Activated CD8-positive, alpha-beta T cell treated with anti-CD3 and anti-CD28 coated beads for 36 hours (primary cell): ENCODE data around the gene UBE2E1. TPM values are rescaled to one million over a fixed set of nuclear protein-coding genes. Genes with fewer than 3 reads are reported as not detected.

Source experiments
- ATAC-seq: fragments of 200-7000 bp; cut with Tn5 transposase; one replicate; pipeline ENCODE4 v1.10.0; 2021; ENCODE audit warnings: mild to moderate bottlenecking, moderate library complexity
- CTCF ChIA-PET: fragments of 350-600 bp; sonication (Branson Sonifier 250); formaldehyde crosslinking; loops from one replicate; lab custom pipeline; 2021; ENCODE audit warnings: antibody characterized with exemption; lab: Charles Lee
- POLR2A ChIA-PET: fragments of 350-600 bp; sonication (Branson Sonifier 250); formaldehyde crosslinking; loops from one replicate; lab custom pipeline; 2021; ENCODE audit warnings: antibody characterized with exemption; lab: Charles Lee
- DNase-seq: peaks from one replicate; pipeline ENCODE4 v3.0.0-alpha.2; 2020
- H3K27ac Mint-ChIP-seq: one replicate; pipeline ENCODE4 v1.8.0; 2021; ENCODE audit warnings: mild to moderate bottlenecking, mixed read lengths
- H3K27me3 Mint-ChIP-seq: one replicate; pipeline ENCODE4 v1.8.0; 2021; ENCODE audit warnings: mixed read lengths
- H3K36me3 Mint-ChIP-seq: one replicate; pipeline ENCODE4 v1.8.0; 2021; ENCODE audit warnings: low read depth, mixed read lengths
- H3K4me1 Mint-ChIP-seq: one replicate; pipeline ENCODE4 v1.8.0; 2021; ENCODE audit warnings: low read depth, mixed read lengths
- H3K4me3 Mint-ChIP-seq: one replicate; pipeline ENCODE4 v1.8.0; 2021; ENCODE audit warnings: mild to moderate bottlenecking, moderate library complexity, mixed read lengths
- H3K9me3 Mint-ChIP-seq: one replicate; pipeline ENCODE4 v1.8.0; 2021; ENCODE audit warnings: mixed read lengths
- CTCF ChIP-seq: fragments of 200-600 bp; IDR thresholded peaks from one replicate; pipeline ENCODE4 v1.8.0; 2022; ENCODE audit warnings: antibody characterized with exemption, mild to moderate bottlenecking
- intact Hi-C: fragments of 100-400 bp; cut with micrococcal nuclease; formaldehyde crosslinking; loops from one replicate; pipeline ENCODE4 v1.10.0; 2022
- total RNA-seq, 2 experiments: library from RNA; stranded (reverse); gene quantifications; one replicate each; pipeline ENCODE4 v1.2.3, GENCODE V29; 2021

UBE2E1 gene
- total RNA-seq, 2 experiments from 2014 or later, result 79.0 to 80.3 TPM

GRCh38 chr3:23832523-23832922 is 26.8 kb downstream of the UBE2E1 start:
- intact Hi-C loops, result no loop called here
- ChIA-PET POLR2A (no interaction called here), CTCF (interaction anchor here (1.5 kb wide), 1 partner anchor 21 kb away, joined by 5 read pairs; no protein-coding TSS in a partner anchor)
- TF ChIP-seq CTCF, result no peak
- Mint-ChIP-seq H3K4me1 (peaks cover 57% of the 10 kb centered on the region), H3K36me3 (peaks cover 7% of the 10 kb centered on the region), H3K27me3 (no peaks in the 10 kb centered on the region), H3K4me3 (no peak overlapping the region), H3K27ac (no peak overlapping the region), H3K9me3 (no peaks in the 10 kb centered on the region)
- DNase-seq (no peak), ATAC-seq (no peak)

GRCh38 chr3:23834082-23834870 is 28.5 kb downstream of the UBE2E1 start:
- Mint-ChIP-seq H3K27me3 (no peaks in the 10 kb centered on the region), H3K27ac (no peak overlapping the region), H3K4me3 (no peak overlapping the region), H3K9me3 (no peaks in the 10 kb centered on the region), H3K36me3 (peaks cover 5% of the 10 kb centered on the region), H3K4me1 (peaks cover 50% of the 10 kb centered on the region)
- ChIA-PET POLR2A (interaction anchor here (1.2 kb wide), 1 partner anchor 83 kb away, joined by 4 read pairs; the partner anchor contains the start of genes NKIRAS1 and RPL15), CTCF (interaction anchor here (0.7 to 4.4 kb wide), 8 partner anchors 9 to 158 kb away, joined by 3 to 15 read pairs (median 4); no protein-coding TSS in a partner anchor)
- no peak for TF ChIP-seq CTCF
- no peak for ATAC-seq
- intact Hi-C loops, result no loop called here
- DNase-seq, result no peak

- POLR2A ChIA-PET, result interaction anchor here (1.2 to 1.3 kb wide), 2 partner anchors 82 to 83 kb away, joined by 3 to 4 read pairs; partner anchors contain the start of genes NKIRAS1 and RPL15
- CTCF ChIA-PET, result interaction anchor here (1.5 to 4.4 kb wide), 2 partner anchors 9 to 53 kb away, joined by 3 to 15 read pairs; no protein-coding TSS in a partner anchor
These were observed 29.3 kb downstream of the UBE2E1 start for GRCh38 chr3:23835087-23835486.

GRCh38 chr3:23835802-23836201 is 30.0 kb downstream of the UBE2E1 start:
- no peak overlapping the region for H3K4me3 Mint-ChIP-seq
- H3K27me3 Mint-ChIP-seq, result no peaks in the 10 kb centered on the region
- H3K9me3 Mint-ChIP-seq, result no peaks in the 10 kb centered on the region
- ATAC-seq, result no peak
- H3K4me1 Mint-ChIP-seq, result peaks cover 46% of the 10 kb centered on the region
- DNase-seq, result no peak
- no peak overlapping the region for H3K27ac Mint-ChIP-seq
- H3K36me3 Mint-ChIP-seq, result peaks cover 5% of the 10 kb centered on the region
- POLR2A ChIA-PET, result interaction anchor here (1.2 to 1.3 kb wide), 2 partner anchors 81 to 82 kb away, joined by 3 to 4 read pairs; partner anchors contain the start of genes NKIRAS1 and RPL15
- intact Hi-C loops, result no loop called here
- CTCF ChIA-PET, result interaction anchor here (1.0 to 4.4 kb wide), 2 partner anchors 28 to 52 kb away, joined by 3 to 15 read pairs; no protein-coding TSS in a partner anchor
- TF ChIP-seq CTCF, result no peak

More at GRCh38 chr3:23835087-23835486, 29.3 kb downstream of the UBE2E1 start:
- H3K27me3 Mint-ChIP-seq, result no peaks in the 10 kb centered on the region
- DNase-seq (no peak), ATAC-seq (no peak)
- H3K36me3 Mint-ChIP-seq, result peaks cover 5% of the 10 kb centered on the region
- no peaks in the 10 kb centered on the region for H3K9me3 Mint-ChIP-seq
- TF ChIP-seq CTCF, result no peak
- H3K4me3 Mint-ChIP-seq, result no peak overlapping the region
- H3K27ac Mint-ChIP-seq, result no peak overlapping the region
- H3K4me1 Mint-ChIP-seq, result peaks cover 47% of the 10 kb centered on the region
- intact Hi-C loops, result no loop called here
